NCI-H146 treated with DMSO at 0.1 percent for 48 hours (cell line): ENCODE measurements around the gene ISG20L2.

Source experiments
- DNase-seq: peaks from one replicate; lab custom pipeline; 2025; ENCODE audit not compliant: unreplicated experiment; lab: John Stamatoyannopoulos, UW

ISG20L2 gene

DNA sequence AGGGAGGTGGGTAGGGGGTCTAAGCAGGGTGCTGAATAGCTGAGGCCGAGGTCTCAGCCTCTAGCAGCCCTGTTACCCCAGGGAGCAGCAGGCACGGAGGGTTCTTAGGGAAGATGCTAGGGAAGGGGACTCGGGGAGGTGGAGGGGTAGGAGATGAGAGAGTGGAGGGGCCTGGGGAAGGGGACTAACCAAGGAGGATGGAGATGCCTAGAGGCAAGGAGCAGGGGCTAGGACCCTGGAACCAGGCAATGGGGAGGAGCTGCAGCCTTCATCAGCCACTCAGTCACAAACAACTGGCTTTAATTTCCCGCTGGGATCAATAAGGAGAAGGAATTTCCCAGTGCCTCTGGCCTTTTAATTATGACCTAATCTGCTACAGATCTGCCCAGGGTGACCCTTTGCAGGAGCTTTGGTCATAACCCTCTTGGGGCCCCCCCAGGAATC is 20.3 kb downstream of the ISG20L2 start:
- DNase-seq = no peak

DNA sequence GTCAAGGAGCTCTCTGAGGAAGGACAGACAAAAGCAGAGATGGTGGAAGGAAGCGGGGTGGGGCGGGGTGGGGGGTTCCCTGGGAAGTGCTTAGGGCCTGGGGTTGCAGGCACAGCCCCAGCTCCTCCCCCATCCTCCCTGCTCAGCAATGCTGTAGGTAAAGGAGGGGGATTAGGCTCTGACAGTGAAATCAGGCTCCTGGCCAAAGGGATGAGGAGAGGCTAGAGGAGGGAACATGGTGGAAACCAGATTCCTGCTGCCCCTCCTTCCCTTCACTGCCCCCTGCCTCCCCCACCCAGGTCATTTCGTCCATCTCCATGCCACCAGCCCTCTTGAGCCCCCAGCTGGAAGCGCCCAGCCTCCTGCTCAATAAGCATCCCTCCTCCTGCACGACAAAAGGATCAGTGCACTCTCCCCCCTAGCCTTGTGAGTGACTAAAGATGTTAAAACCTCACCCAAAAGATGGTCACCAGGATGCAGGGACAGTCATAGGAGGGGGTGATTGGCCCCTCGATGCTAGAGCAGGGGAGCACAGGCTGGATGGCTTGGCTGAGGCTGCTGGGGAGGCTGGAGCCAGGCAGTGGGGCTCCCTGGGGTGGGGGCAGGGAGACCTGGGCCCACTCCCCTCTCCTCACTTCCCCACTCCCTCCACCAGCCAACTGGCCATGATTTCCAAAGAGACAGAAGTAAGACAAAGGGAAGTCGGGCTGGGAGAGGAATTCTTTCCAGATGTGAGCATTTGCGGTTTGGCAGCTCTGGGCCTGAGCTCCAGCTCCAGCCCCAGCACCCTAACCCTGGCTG is 20.9 kb downstream of the ISG20L2 start:
- DNase-seq = no peak

DNA sequence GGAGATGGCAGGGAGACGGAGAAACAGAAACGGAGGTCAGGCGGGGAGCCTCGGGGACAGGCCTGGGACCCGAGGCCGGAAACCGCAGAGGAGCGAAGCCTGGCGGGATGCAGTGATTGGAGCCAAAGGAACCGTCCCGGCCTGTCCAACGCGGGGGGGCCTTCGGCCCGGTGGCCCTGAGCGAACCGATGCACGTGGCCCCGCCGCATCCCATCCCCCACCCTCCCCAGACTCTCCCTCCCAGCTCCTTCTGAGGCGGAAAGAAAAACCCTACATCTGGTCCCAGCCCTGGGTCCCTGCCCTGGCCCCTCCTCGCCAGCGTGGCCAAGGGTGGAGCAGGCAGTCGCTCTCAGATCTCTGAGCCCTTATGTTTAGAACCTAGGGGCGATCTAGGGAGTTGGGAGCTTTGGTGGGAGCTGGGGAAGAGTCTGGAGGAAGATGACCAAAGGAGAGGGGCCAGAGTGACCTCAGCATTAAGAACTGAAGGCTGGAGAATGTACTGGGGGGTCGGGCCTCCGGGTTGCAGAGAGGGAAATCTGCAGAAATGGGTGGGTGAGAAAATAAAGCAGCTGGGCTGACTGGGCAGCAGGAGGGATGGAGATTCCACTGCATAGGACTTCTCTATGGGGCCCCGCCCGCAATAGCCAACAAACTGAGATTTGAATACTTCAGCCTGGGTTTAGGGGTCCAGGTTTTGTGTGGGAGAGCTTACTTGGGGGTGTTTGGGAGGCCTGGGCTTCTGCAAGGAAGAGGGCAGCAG is 21.7 kb downstream of the ISG20L2 start:
- DNase-seq = no peak

DNA sequence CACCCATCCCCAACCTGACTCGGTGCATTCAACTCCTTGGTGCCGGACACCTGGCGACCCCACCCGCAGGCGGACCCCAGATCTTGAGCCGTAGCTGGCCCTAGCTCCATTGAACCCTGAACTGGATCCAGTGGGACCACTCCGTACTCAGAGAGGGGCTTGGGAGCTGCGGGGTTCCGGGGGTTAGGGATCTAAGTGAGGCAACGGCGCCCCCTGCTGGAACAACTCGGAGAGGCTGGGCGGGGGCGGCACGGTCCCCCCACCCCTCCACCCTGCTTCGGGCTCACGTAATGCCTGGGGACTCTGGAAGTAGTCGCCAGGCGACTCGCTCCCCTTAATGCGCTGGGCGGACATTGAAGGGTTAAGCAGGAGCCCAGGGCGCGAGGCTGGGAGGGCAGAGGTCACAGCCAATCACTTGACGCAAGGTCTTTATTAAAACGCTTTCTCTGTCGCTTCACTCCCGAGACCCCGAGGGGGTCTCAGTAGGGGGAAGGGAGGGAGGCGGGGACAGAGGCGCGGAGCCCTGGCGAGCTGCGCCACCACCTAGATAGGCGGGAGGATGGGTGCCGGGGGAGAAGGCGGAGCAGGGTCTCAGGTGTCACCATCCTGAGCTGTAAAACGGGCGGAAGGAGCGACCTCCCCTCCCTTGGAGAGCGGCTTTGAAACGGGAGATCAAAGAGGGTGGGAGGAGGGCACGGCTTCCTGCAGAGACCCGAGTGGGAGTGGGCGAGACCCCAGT is 22.5 kb downstream of the ISG20L2 start:
- peak; percentile 54 for DNase-seq

DNA sequence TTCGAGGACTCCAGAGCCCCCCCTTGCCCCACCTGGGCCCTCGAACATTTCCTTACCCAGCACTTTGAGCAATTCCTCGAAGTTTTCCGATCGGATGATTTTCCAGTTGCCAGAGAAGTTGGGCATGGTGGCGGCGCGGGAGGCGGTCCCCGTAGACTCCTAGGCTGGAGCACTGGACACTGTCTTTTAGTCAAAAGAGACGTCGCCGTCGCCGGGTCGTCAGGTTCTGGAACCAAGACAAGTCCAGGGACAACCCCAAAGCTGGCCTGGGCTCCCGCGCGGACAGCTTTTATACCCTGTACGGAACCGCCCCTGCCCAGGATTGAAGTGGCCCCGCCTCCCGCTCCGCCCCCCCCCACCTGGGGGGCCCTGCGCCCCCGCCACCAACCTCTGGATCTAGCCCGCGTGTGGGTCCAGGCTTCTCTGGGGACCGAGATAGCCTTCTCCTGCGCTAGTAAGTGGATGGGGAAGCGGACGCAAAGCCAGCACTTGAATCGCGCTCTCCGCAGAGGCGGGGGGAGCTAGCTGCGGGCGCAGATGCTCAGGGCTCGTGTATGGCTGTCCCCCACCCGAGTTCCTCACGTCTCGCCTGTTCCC is 23.1 kb downstream of the ISG20L2 start, which contains the start of gene CRABP2:
TSS of gene CRABP2 (minus strand) at position 263 of the 597 bp plus-strand sequence. CDS start at position 126, 137 bp downstream.
- no peak for DNase-seq

DNA sequence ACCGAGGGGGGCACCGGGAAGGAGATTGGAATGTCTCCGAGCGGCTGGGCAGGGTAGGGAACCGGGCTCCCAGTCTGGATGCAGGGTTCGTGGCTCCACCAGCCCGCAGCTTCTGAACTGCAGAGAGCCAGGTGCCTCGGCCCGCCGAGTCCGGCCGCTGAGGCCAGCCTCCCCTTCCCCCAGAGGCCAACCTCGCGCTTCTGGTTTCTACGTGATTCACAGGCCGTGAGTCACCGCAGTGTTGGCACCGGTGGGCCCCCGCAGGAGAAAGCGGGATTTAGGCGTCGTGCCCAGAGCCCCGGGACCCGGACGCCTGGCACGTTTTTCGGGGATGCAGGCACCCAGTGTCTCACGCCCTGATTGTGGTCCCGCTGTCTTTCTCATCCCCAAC is 23.6 kb downstream of the ISG20L2 start:
- no peak for DNase-seq

DNA sequence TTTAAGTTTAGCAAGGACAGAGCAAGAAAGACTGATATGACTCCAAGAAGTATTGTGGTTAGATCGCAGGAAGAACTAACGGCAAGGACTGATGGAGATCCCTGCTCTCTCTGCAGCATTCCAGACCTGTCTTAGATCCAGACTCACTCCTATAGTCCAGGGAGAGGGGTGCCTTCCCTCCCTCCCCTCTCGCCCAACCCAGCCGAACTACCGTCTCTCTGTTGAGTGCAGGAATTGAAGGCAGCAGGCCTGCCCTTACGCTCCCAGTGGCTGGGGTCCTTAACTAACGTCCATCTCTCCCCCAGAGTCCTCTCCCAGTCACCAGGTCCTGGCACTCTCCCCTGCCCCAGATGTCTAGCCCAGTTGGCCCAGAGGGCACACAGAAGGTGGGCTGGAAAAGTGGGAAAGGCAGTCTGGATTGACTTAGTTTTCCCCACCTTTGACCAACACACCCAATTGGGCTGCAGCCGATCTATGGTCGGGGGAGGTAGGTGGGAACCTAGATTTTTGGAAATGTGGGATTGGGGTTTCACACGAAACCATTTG is 24.3 kb downstream of the ISG20L2 start:
- DNase-seq = no peak

DNA sequence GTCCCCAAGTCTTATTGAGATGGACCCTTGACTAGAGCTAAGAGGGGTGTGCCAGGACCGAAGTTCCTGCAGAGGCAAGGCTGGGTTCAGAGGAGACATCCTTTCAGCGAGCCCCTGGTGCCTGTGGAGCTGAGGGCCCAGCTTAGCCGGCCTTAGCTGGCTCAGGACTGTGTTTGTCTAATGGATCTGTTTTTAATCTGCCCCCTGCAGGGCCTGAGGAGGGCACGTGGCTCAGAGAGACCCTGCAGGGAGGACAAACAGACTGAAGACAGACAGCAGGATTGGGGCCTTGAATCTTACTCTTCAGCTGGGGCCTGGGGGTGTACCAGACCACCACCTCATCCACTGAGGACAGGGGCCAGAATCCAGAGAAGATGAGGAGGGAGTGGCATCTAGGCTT is 24.8 kb downstream of the ISG20L2 start:
- DNase-seq = peak; percentile 22

DNA sequence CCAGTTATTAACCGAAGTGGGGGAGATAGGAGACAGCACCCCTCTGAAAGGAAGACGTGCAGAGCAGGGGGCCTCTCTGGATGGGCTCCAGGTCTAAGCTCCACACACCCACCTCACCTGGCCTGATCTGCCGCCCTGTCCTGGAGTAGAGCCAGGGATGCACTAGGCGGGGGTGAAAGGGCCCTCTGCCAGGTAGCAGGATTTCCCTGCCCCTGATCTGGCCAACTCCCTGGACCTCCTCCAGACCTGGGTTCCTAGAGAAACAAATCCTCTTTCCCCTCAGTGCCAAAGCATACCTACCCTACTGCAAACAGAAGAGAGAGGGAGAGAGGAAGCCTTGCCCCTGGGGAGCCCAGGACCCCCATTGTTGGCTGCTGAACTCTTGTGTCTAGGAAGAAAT is 25.2 kb downstream of the ISG20L2 start:
- no peak for DNase-seq

DNA sequence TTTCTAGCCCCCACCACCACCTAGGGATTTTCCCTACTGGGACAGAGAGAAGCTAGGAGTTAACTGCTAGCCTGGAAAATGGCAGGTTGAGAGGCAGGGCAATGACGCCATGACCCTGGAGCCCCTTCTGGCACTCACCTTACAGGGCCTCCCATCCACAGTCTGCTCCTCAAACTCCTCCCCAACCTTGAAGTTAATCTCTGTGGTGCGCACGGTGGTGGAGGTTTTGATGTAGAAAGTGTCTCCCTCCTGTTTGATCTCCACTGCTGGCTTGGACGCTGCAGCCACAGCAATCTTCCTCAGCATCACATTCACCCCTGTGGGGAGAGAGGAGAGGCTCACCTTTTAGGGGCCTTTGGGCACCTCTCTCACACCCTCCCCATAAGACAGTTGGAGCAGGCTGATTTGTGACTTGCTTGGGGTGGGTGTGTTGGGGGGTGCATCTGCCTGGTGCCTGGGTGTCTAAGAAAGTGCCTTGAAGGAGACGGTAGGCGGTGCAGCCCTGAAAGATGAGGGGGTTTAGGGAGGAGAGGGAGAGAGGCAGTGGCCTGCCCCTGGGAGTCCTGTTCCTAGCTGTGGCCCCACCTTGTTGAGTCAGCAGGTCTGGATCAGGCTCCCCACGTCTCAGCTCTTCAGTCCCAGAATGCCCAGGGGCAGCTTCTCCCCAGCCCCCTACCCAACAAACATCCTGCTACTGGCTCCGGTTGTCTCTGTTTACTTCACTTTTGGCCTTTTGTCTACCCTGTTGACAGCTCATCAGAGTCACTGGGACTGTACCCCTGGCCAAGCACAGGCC is 27.6 kb downstream of the ISG20L2 start:
- DNase-seq = no peak

DNA sequence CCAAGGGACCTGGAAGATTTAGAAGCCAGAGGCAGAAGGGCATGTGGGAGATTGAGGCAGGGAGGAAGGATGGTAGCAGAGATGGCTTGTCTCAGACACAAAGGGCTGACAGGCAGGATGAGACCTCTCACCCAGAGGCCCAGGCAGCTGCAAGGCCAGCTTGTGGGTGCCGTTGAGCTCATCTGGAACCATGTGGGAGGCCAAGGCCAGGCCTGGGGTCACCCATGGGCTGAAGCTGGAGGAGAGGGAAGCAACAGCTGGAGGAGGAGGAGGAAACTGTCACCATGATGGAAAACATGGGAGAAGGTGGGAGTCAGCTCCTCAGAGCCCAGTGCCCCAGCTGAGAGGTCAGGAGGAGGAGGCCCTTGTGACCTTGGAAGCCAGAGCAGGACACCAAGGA is 29.6 kb downstream of the ISG20L2 start:
- no peak for DNase-seq

DNA sequence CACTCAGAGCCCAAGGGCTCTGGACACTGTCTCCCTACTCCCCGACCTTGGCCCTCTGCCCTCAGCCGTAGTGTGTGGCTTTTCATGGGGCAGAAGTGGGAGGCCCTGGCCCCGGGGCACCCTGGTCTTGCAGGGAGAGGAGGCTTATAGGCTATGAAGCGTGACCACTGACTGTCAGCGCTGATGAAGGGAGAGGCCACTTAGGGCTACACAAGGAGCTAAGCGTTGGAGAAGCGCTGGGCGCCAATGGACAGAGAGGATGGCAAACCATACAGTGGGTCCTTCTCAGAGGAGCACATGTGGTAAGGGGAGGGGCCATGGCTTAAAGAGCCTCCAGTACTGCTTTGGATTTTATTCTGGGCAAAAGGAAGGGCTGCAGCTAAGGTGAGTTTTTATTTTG is 31.1 kb downstream of the ISG20L2 start:
- no peak for DNase-seq

DNA sequence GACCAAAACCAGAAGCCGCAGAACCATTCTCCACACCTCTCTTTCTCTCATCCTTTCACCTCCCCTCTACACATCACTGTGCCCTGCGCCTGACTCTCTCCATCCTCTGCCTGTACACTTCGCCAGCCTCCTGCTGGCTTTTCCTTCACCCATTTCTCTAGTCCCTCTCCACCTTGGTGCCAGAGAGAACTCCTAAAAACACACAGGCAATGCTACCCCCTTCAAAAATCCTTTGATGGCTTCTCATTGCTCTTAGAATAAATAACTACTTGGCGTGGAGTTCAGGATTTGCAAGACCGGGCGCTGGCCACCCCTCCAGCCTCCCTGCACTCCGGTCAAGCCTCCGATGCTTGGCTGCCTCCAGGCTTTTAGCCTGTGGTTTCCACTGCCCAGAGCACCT is 31.8 kb downstream of the ISG20L2 start:
- no peak for DNase-seq

DNA sequence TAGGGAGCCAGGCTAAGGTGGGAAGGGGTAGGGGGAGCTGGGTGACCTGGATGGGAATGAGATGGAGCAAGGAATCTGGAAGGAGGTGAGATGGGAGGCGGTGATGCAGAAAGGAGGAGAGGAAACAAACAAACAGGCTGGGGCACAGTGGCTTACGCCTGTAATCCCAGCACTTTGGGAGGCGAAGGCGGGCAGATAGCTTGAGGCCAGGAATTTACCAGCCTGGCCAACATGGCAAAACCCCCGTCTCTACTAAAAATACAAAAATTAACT is 33.9 kb downstream of the ISG20L2 start:
- DNase-seq = no peak

DNA sequence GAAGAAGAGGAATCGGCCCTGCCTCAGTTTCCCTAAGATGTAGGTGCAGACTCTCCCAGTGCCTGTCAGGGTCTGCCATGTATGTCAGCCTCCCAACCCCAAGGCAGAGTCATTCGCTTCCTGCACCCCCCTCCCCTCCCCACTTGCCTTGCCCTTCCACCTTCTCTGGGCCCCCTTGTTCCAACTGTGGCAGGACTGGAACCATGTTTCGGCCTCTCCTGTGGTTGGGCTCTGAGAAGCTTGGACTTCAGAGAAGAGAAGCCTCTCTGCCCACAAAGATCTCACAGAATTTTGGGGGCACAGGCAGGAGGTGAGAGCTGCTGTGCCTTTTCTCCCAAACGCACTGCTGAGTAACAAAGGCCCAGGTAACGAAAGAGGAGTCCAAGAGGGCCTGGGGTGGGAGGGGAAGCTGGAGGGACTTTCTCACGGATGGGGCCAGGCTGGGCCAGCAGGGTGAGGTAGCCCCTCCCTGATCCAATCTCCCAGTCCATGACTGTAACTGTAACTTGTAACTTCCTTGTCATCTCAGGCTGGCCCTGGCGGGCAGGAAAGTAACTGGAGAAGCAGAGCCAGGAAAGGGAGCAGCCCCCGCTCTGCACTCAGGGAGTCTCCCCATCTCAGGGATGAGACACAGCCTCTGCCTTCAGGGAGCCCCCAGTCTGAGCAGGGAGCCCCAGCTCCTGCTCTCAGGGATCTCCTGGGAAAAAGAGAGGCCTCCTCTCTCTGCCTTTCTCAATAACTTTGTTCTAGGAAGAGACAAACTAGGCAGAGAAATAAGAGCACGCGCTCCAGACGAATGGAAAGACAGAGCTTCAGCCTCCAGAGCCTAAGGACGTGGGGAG is 34.5 kb downstream of the ISG20L2 start:
- DNase-seq = no peak

DNA sequence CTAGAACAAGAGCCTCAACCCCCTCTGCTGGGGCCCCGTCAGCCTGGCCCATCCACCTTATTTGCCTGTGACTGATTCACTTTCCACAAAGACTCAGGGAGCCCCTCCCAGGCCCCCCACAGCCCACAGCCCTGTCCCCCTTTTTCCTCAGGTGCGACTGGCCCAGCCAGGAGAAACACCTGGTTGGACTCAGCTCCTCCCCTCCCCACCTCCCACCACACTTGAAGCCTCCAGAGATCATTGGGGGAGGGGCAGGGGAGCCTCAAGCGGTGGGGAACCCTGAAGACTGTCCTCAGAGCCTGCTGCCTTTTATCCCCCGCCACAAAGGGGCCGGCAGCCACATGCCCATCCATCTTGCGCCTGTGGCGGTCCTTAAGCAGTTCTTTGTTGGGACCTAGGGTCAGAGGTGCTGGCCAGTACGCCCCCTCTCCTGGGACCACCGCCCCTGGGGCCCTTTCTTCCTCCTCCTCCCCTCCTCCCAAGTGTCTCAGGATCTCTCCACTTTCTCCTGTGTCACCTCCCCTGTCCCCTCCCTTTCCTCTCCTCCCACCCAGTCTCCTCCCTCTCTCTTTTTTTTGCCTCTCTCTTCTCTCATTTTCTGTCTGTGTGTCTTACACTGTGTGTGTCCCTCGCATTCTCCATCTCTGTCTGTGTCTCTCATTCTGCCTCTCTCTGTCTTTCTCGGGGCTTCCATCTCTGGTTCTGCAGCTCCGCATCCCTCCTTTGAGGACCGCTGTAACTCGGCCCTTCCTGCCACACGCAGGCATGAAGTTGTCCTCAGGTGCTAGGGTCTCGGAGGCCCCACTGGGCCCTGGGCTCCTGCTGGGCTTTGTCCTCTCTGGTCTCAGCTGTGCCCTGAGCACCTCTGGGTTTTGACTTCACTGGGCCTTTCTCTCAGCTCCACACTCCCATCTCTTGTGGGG is 35.4 kb downstream of the ISG20L2 start:
- DNase-seq = no peak

DNA sequence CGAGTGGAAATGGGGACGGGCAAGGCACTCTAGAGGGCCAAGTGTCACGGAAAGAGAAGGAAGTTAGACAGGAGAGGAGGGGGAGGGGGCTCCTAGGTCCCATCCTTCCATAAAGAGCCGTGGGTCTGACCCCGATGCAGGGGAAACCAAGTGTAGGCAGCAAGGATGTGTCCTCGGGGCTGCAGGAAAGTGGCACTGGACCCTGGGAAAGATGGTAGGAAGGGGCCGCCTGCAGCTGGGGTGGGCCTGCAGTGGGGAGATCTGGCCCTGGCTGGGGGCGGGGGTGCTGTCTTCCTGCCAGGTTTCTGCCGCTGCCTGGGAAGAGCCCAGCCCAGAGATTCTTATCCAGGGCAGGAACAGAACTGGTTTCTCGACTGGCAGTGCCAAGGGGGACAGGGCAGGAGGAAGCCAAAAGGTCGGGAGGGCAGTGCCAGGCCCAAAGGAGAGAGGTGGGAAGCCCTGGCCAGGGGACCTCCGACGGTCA is 36.1 kb downstream of the ISG20L2 start:
- DNase-seq = no peak
